ENCODE measurements around the gene DCLRE1A.
"Not testable (repeated sequence)": the region's sequence is repeated elsewhere in the genome, so short reads cannot be mapped to it uniquely, and the experiment has no call there.

DCLRE1A gene

DNA sequence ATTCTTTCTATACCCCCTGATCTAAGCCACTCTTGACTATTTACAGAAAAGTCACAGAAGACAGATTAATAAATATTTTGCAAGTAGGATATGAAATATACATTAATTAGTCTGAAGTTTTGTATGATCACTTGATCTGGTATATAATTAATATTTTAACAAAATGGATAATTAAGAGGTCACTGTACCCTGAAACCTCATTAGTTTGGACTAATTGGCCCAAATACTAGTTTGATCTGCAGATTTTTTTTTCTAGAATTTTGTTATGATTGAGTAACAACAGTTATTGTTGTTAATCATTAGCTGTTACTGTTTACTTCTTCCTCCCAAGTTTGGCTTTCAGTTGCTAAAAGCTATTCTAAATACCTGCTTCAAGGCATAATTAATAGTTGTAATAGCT, 3.3 kb upstream of the DCLRE1A start:
- FAIRE-seq: no peak

DNA sequence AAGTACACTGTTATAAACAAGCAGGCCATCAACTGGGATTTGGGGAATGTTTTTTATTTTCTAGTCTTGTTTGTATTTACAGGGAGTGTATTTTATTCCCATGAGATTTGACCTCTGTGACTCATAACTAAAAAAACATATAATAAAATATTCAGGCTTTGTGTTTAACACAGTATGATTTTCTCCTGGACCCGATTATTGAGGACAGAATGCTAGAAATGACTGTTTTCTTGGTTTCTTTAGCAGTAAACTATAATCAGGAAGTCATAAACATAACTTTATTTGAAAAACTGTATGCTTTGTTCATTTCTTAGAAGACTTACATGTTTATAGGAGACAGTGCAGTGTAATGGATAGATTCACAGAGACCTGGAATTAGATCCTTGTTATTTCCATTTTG, 2.7 kb upstream of the DCLRE1A start:
- FAIRE-seq: no peak

GRCh38 chr10:113854761-113855588, 1.1 kb upstream of the DCLRE1A start:
- FAIRE-seq: no peak

GRCh38 chr10:113853578-113854012, 287 bp downstream of the DCLRE1A start:
- FAIRE-seq: no peak

DNA sequence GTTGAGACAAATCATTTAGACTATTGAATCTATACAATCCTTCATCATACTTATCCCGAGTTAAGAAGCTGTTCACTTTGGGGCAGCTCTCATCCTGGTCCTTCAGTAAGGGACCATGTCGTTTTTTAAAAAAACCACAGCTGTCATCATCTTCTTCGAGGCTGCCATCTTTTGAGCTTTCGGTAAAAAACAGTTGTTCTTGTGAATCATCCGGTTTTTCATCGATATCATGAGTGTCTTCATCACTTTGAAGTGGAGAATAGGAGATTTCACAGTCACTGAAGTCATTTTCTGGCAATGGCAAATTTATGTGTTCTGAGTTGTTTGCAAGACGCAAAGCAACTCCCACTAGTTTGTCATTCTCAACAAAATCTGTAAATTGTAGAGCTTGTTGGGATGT, 3.9 kb downstream of the DCLRE1A start:
- no peak for FAIRE-seq

GRCh38 chr10:113849140-113849803, 4.6 kb downstream of the DCLRE1A start:
- FAIRE-seq: no peak

DNA sequence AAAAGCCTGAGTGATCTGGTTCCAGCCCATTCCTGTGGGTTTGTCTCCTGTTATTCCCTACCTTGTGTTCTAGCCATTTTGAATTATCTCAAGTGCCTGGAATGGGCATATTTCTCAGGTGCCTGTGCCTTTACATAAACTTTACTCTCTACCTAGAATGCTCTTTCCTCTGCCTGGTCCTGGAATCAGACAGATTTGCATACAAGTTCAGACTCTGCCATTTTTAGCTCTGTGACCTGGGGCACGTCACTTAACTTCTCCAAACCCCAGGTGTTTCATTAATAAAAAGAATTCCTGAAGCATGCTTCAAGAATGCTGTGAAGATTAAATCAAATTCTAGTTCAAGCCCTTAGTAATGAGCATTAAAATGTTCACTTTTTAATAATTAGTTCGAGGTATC, 7.8 kb downstream of the DCLRE1A start:
- FAIRE-seq: no peak

DNA sequence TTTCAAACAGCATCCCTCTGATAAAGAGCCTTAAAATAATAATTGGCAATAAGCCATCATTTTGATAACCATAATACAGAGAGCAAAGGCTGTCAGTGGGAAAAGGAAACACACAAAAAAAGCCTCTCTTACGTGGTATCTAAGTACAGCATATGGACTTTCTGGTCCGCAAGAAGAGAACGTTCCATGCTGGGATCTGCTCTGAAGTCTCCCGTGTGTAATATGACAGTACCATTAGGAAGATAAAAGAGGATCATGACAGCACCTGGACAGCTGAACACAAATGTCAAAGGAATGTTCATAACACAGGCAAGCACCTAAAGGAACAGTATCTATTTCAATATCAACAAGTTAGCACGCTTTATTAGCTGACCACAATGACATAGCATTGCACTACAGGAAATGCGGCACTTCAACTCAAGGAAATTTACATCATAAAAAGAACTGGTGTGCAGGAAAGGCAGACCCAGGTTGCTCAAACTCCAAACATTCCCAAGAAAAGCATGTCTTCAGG, 9.9 kb downstream of the DCLRE1A start:
- FAIRE-seq: no peak

DNA sequence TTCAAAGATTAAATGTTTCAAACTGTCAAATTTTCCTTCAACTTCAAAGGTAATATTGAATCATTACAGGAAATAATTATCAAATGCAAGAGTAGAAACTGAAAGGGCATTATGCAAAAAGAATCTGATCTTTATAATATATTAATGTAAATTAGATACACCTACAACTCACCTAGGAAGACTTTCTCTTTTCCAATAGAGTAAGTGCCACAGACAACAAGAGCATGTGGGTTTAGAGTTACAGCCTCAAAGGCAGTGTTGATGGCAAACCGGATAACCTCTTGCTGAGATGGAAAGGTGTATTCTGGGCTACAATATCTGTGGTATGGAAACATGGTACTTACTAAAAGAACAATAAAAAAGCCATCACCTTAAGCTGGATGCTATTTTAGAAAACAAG, 11.7 kb downstream of the DCLRE1A start:
- no peak for FAIRE-seq

DNA sequence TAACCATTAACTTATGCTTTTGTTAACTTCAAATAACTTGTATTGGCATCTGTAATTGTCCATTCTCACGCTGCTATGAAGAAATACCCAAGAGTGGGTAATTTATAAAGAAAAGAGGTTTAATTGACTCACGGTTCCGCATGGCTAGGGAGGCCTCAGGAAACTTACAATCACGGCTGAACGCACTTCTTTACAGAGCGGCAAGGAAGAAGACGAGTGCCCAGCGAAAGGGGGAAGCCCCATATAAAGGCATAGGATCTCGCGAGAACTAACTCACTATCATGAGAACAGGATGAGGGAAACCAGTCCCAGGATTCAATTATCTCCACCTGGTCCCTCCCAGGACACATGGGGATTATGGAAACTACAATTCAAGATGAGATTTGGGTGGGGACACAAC, 25.3 kb downstream of the DCLRE1A start:
- not testable (repeated sequence) for FAIRE-seq

GRCh38 chr10:113825791-113826190, 28.1 kb downstream of the DCLRE1A start:
- FAIRE-seq: peak; percentile 91

GRCh38 chr10:113823389-113823788, 30.5 kb downstream of the DCLRE1A start:
- FAIRE-seq: peak; percentile 68

DNA sequence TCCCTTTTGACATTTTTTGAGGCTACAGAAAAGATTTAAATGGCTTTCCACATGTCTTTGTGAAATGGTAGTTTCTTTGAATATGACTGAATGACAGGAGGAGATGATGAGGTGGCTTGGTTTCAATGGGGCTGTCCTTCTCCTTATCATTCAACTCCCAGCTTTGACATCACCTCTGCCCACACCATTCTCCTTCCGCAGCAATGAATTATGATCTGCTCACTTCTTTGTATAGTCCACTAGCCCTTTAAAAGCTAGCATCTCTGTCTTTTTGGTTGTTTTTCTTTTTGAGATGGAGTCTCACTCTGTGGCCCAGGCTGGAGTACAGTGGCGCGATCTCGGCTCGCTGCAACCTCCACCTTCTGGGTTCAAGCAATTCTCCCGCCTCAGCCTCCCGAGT, 31.7 kb downstream of the DCLRE1A start:
- no peak for FAIRE-seq

DNA sequence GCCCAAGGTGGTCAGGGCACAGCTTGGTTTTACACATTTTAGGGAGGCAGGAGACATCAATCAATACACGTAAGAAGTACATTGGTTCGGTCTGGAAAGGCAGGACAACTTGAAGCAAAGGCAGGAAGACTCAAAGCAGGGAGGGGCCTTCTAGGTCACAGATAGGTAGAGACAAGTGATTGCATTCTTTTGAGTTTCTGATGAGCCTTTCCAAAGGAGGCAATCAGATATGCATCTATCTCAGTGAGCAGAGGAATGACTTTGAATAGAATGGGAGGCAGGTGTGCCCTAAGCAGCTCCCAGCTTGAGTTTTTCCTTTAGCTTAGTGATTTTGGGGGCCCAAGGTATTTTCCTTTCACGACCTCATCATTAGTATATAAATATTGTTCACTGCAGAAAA, 32.6 kb downstream of the DCLRE1A start:
- FAIRE-seq: not testable (repeated sequence)

GRCh38 chr10:113820507-113820906, 33.4 kb downstream of the DCLRE1A start:
- FAIRE-seq: no peak

DNA sequence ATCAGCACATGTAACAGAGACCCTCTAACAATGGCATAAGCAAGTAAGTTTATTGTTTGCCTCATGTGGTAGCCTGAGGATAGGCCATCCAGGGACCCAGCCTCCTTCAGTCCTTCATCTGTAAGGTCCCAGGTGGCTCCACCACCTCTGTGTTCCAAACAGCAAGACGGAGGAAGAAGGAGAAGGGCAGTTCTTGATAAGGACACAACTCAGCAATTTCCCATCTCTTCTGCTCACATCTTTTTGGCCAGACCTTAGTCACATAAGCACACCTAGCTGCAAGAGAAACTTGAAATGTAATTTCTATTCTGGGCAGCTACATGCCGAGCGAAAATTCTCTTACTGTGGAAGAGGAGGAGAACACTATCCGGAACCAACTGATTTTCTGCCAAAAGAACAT, 33.9 kb downstream of the DCLRE1A start:
- FAIRE-seq: no peak

- not testable (repeated sequence) for FAIRE-seq
Measured at GRCh38 chr10:113814700-113815099, 39.2 kb downstream of the DCLRE1A start.

- FAIRE-seq: no peak
Measured at GRCh38 chr10:113808168-113808567, 45.7 kb downstream of the DCLRE1A start.

GRCh38 chr10:113806503-113806902, 47.4 kb downstream of the DCLRE1A start:
- FAIRE-seq: no peak

GRCh38 chr10:113802997-113803396, 50.9 kb downstream of the DCLRE1A start:
- no peak for FAIRE-seq

GRCh38 chr10:113801569-113801968, 52.3 kb downstream of the DCLRE1A start:
- no peak for FAIRE-seq

DNA sequence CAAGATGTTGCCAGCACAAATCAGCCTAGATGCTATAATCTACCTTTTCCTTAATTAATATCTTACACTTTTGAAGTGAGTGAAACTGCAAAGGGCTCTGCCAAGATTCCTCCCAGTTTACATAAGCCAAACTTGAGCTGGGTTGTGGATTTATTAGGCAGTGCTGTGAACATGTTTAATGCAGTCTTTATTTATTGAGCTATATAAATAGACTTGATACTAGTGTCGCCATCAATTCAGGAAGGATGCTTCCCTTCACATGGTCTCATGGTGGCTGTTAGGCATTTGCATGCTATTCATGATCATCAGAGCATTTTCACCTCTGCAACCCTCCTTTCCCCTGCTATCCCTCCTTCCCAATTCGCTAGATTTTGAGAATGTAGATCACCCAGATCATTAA, 62.2 kb downstream of the DCLRE1A start:
- no peak for FAIRE-seq

DNA sequence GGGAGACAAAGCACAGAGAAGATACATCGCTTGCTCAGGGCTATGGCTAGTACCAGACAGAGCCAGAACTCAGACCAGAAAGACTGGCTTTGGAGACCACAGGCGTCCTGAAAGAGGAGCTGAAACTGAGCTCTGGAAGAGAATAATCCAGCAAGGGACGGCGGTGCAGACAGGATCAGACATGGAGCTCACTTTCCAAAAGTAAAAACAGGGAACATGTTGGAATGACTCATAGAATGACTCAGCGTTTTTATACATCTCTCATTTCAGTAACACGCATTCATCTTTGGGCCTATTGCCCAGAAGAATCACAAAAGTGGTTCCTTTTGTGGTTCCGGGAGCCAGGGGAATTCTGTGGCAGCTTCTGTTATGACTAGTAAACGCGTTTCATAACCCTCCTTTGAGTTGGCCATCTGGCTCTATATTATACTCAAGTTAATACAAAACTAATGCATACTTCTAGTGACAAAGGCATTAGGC, 65.2 kb downstream of the DCLRE1A start:
- no peak for FAIRE-seq

Data from endometrium (tissue), 2 donors.